ENCODE measurements around the gene TEX22. TPM values are rescaled to one million over a fixed set of nuclear protein-coding genes. Genes with fewer than 3 reads are reported as not detected.
A peak's percentile ranks its signal among the peaks of the same experiment; 100 is the strongest.

The TEX22 gene
- total and polyA plus RNA-seq, 4 donors, result 0.02 to 0.14 (median 0.08) TPM; not detected in 1

- Histone ChIP-seq H3K27ac (ENCODE audit: low read depth in 1 of 2, low read length in 2 of 2) (peak overlapping the region in 1 of 2 donors; percentile 5), H3K4me3 (ENCODE audit: low read depth in 1 of 3, low read length in 3 of 3) (peak overlapping the region in 2 of 3 donors; percentile 21 to 64), H3K9ac (ENCODE audit: low read depth in 1 of 2, low read length in 2 of 2) (no peak overlapping the region)
Measured at GRCh38 chr14:105414456-105415371, 16.4 kb downstream of the TEX22 start.

DNA sequence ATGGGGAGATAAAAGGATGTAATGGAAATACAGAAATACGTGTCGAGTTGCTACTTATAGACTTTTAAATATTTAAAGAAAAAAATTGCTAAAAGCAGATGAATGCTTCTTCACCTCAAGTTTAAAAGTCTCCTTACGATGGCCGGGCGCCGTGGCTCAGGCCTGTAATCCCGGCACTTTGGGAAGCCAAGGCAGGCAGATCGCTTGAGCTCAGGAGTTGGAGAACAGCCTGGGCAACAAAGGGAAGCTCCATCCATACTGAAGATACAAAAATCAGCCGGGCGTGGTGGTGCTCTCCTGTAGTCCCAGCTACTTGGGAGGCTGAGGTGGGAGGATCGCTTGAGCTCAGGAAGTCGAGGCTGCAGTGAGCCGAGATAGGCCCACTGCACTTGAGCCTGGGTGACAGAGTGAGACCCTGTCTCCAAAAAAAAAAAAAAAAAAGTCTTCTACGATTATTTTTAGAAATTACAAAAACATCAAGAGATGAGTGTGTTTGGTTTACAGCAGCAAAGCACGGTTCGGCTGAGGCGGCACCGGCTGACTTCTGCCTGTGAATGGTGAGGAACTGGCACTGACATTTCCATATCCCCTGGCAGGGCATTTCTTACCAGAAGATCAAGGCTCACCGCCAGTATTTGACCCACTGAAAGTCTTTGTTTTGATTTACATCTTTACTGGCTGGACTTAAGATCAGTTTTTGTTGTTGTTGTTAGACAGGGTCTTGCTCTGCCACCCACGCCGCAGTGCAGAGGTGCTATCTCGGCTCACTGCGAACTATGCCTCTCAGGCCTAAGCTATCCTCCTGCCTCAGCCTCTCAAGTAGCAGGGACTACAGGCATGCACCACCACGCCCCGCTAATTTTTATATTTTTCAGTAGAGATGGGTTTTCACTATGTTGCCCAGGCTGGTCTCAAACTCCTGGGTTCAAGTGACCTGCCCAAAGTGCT lies 17.4 kb downstream of the TEX22 start:
- DNase-seq (ENCODE audit: low spot score), result no peak
- Histone ChIP-seq H3K9me3 (ENCODE audit: control insufficient read depth in 4 of 4, low read length in 3 of 4) (no peaks in the 10 kb centered on the region), H3K27me3 (ENCODE audit: control insufficient read depth in 4 of 4, insufficient read depth in 4 of 4, low read length in 3 of 4) (no peaks in the 10 kb centered on the region), H3K4me3 (ENCODE audit: low read depth in 1 of 3, low read length in 3 of 3) (no peak overlapping the region), H3K36me3 (ENCODE audit: control insufficient read depth in 4 of 4, insufficient read depth in 3 of 4, low read depth in 1 of 4, low read length in 3 of 4) (no peaks in the 10 kb centered on the region), H3K9ac (ENCODE audit: low read depth in 1 of 2, low read length in 2 of 2) (no peak overlapping the region), H3K4me1 (ENCODE audit: control insufficient read depth in 4 of 4, insufficient read depth in 4 of 4, low read length in 3 of 4) (peaks cover 11 to 31% (median 21%) of the 10 kb centered on the region in 4 donors), H3K27ac (ENCODE audit: low read depth in 1 of 2, low read length in 2 of 2) (no peak overlapping the region)
- TF ChIP-seq GABPA (IDR thresholded peaks at IDR 0.05 in 1 of 2, conservative IDR thresholded peaks at IDR 0.05 in 1 of 2) (no peak), ATF3 (IDR thresholded peaks at IDR 0.05) (no peak), HNF4A (conservative IDR thresholded peaks at IDR 0.05) (no peak), RXRA (IDR thresholded peaks at IDR 0.05) (no peak)
- 95% methylated on average over 25 of the region's 25 CpGs for WGBS

More at GRCh38 chr14:105414456-105415371, 16.4 kb downstream of the TEX22 start:
- WGBS, result 15% methylated on average over 79 of the region's 79 CpGs
- Histone ChIP-seq H3K4me1 (ENCODE audit: control insufficient read depth in 4 of 4, insufficient read depth in 4 of 4, low read length in 3 of 4) (peaks cover 6 to 26% (median 19%) of the 10 kb centered on the region in 4 donors), H3K9me3 (ENCODE audit: control insufficient read depth in 4 of 4, low read length in 3 of 4) (no peaks in the 10 kb centered on the region), H3K36me3 (ENCODE audit: control insufficient read depth in 4 of 4, insufficient read depth in 3 of 4, low read depth in 1 of 4, low read length in 3 of 4) (no peaks in the 10 kb centered on the region), H3K27me3 (ENCODE audit: control insufficient read depth in 4 of 4, insufficient read depth in 4 of 4, low read length in 3 of 4) (no peaks in the 10 kb centered on the region)
- peak; percentile 52 for TF ChIP-seq CTCF (IDR thresholded peaks at IDR 0.05; ENCODE audit: low read depth, low read length, missing input control)
- no peak for TF ChIP-seq FOXA1 (IDR thresholded peaks at IDR 0.05)
- DNase-seq (ENCODE audit: low spot score), result peak; percentile 62

DNA sequence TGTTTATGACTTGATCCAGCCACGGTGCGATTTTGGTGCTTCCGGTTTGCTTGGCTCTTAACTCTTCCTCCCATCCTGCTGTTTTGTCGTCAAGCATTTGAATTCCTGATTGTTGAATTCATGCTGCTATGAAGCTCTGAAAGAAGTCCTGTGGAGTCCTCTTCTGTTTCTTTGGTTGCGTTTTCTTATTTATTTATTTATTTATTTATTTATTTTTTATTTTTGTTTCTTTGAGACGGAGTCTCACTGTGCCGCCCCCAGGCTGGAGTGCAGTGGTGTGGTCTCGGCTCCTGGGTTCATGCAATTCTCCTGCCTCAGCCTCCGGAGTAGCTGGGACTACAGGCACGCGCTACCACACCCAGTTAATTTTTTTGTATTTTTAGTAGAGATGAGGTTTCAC lies 18.3 kb downstream of the TEX22 start:
- Histone ChIP-seq H3K9ac (ENCODE audit: low read depth in 1 of 2, low read length in 2 of 2) (no peak overlapping the region), H3K27me3 (ENCODE audit: control insufficient read depth in 4 of 4, insufficient read depth in 4 of 4, low read length in 3 of 4) (no peaks in the 10 kb centered on the region), H3K4me3 (ENCODE audit: low read depth in 1 of 3, low read length in 3 of 3) (no peak overlapping the region), H3K9me3 (ENCODE audit: control insufficient read depth in 4 of 4, low read length in 3 of 4) (no peaks in the 10 kb centered on the region), H3K4me1 (ENCODE audit: control insufficient read depth in 4 of 4, insufficient read depth in 4 of 4, low read length in 3 of 4) (peaks cover 15 to 32% (median 24%) of the 10 kb centered on the region in 4 donors), H3K27ac (ENCODE audit: low read depth in 1 of 2, low read length in 2 of 2) (no peak overlapping the region), H3K36me3 (ENCODE audit: control insufficient read depth in 4 of 4, insufficient read depth in 3 of 4, low read depth in 1 of 4, low read length in 3 of 4) (no peaks in the 10 kb centered on the region)
- 98% methylated on average over 11 of the region's 11 CpGs for WGBS
- no peak for DNase-seq (ENCODE audit: low spot score)
- TF ChIP-seq EGR1 (IDR thresholded peaks at IDR 0.05; ENCODE audit: low read depth in 2 of 2) (no peak), CTCF (IDR thresholded peaks at IDR 0.05; ENCODE audit: low read depth, low read length, missing input control) (no peak), RXRA (IDR thresholded peaks at IDR 0.05) (no peak), FOXA2 (IDR thresholded peaks at IDR 0.05) (no peak), RAD21 (IDR thresholded peaks at IDR 0.05) (no peak), JUND (IDR thresholded peaks at IDR 0.05) (no peak), ATF3 (IDR thresholded peaks at IDR 0.05) (no peak), ZBTB33 (IDR thresholded peaks at IDR 0.05) (no peak), TAF1 (conservative IDR thresholded peaks at IDR 0.05) (no peak), FOXA1 (IDR thresholded peaks at IDR 0.05) (no peak), SP1 (IDR thresholded peaks at IDR 0.05) (no peak)

Measured in liver (tissue), 9 donors.